Melanocyte of skin (primary cell): Measurements from ENCODE around the gene MICALL2. TPM values are rescaled to one million over a fixed set of nuclear protein-coding genes. Genes with fewer than 3 reads are reported as not detected.

Experiments
- total RNA-seq, 2 donors: library from RNA; depleted of rRNA; stranded (reverse); fragments of >200 nt; gene quantifications; 2 replicates each; pipeline ENCODE4 v1.2.3, GENCODE V29; 2012

MICALL2 gene
- 10 to 100 TPM in 1 of 2 donors, 1 to 10 TPM in 1; 9.0 to 15.8 TPM for total RNA-seq

GRCh38 chr7:1458683-1459511 lies at the start of gene MICALL2:
Gene MICALL2 (minus strand): TSS chr7:1459470. CDS start chr7:1459326, 144 bp downstream.

DNA sequence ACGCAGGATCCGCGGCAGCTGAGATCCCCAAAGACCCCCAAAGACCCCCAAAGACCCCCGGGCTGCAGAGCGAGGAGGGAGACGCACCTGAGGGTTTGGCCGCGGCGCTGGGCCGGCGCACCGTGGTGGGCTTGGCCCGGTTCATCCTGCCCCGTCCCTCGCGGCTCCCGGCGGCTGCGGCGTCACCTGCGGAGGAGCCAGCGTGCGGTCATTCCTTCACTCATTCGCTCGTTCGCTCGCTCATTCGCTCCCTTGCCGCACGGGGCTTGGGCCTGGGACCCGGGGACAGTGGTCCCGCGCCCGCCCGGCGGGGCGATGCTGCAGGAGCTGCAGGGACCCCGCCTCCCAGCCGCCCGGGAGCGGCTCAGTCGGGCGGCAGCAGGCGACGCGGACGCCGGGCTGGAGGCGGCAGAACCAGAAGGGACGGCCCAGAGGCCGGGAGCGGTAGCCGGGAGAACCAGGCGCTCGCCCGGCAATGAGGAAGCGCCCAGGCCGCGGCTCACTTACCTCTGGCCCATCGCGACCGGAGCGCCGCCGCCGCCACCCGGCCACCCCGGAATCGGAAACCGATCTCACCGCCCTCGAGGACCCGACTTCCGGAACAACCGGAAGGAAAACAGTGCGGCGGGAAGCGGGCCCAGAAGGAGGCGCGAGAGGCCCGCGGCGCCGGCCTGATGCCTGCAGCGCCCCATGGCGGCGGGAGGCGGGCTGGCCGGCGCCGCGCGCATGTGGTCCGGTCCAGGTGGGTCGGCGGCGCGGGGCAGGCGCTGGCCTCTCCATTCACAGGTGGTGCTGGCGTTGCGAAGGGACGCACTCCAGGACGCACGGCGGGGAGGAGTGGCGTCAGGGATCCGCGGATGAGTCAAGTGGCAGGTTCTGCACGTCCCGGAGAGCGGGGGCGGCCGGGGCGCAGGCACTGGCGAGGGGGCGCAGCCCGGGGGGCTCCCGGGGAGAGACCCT lies 44.8 kb upstream of the MICALL2 start, which contains the start of gene INTS1:
Gene INTS1 (minus strand): TSS at position 574 of the 960 bp plus-strand sequence. CDS start 429 bp downstream, at position 145.

Other genes with a start within 250 kb of the MICALL2 start
- gene UNCX, start 226.6 kb downstream of the MICALL2 start, total RNA-seq: not detected
- 10 to 100 TPM; 52.7 to 53.3 TPM for gene INTS1, start 44.9 kb upstream of the MICALL2 start, total RNA-seq
- gene MAFK, start 71.2 kb upstream of the MICALL2 start, total RNA-seq: 1 to 10 TPM; 8.6 to 9.3 TPM
- not detected for gene TMEM184A, start 96.7 kb upstream of the MICALL2 start, total RNA-seq
- 10 to 100 TPM; 44.0 to 49.0 TPM for gene PSMG3, start 110.6 kb upstream of the MICALL2 start, total RNA-seq
- 1 to 10 TPM in 1 of 2 donors, under 1 TPM in 1; 0.33 to 2.8 TPM for gene ELFN1, start 210.8 kb upstream of the MICALL2 start, total RNA-seq